IPS-15b (cell line): ENCODE results near the gene SLC9A3.

Experiments used
- H3K27me3 ChIP-seq: one replicate; pipeline ENCODE4 v1.6.1; 2013; ENCODE audit warnings: low read length; ENCODE audit not compliant: control insufficient read depth, insufficient read depth
- H3K36me3 ChIP-seq: one replicate; pipeline ENCODE4 v1.6.1; 2013; ENCODE audit warnings: low read length; ENCODE audit not compliant: control insufficient read depth, insufficient read depth
- H3K4me1 ChIP-seq: one replicate; pipeline ENCODE4 v1.6.1; 2013; ENCODE audit warnings: mild to moderate bottlenecking, low read length; ENCODE audit not compliant: control insufficient read depth, insufficient read depth
- H3K4me3 ChIP-seq: one replicate; pipeline ENCODE4 v1.5.1; 2013; ENCODE audit warnings: low read depth, low read length
- H3K9ac ChIP-seq: one replicate; pipeline ENCODE4 v1.6.1; 2013; ENCODE audit warnings: low read depth, mild to moderate bottlenecking, low read length
- H3K9me3 ChIP-seq: one replicate; pipeline ENCODE4 v1.6.1; 2013; ENCODE audit warnings: mild to moderate bottlenecking, low read length; ENCODE audit not compliant: control insufficient read depth, insufficient read depth

SLC9A3 gene

DNA sequence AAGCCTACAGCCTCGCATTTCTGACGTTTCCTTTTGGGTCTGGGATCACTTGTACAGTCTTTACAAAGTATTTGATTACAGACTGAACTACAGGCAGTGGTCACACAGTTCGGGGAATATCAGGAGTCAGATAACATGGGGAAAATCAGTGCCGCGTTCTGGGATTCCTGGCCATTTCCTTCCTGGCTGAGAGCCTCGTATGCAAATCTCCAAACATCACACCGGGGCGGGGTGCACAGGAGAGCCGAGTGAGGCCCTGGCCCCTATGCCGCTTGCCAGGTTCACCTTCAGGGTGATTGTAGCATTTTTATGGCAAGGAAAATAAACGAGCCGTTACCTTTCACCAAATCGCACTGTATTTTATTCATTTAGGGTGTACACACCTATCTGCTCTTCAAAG is 29.6 kb upstream of the SLC9A3 start:
- Histone ChIP-seq H3K27me3 (peaks cover 7% of the 10 kb centered on the region), H3K9me3 (no peaks in the 10 kb centered on the region), H3K9ac (no peak overlapping the region), H3K4me3 (no peak overlapping the region), H3K36me3 (no peaks in the 10 kb centered on the region), H3K4me1 (no peaks in the 10 kb centered on the region)

DNA sequence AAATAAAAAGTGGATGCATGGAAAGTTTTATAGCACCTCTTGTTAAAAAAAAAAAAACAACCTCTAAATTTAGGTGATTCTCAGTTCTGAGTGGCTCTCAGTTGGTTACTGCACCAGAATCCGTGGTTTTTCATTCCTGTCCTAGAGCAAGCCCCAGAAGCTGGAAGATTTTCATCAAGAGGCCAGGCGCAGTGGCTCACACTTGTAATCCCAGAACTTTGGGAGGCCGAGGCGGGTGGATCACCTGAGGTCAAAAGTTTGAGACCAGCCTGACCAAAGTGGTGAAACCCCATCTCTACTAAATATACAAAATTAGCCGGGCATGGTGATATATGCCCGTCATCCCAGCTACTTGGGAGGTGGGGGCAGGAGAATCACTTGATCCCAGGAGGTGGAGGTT is 27.2 kb upstream of the SLC9A3 start:
- H3K9me3 ChIP-seq, result no peaks in the 10 kb centered on the region
- H3K4me1 ChIP-seq, result no peaks in the 10 kb centered on the region
- H3K4me3 ChIP-seq, result no peak overlapping the region
- peaks cover 9% of the 10 kb centered on the region for H3K27me3 ChIP-seq
- no peak overlapping the region for H3K9ac ChIP-seq
- H3K36me3 ChIP-seq, result no peaks in the 10 kb centered on the region

DNA sequence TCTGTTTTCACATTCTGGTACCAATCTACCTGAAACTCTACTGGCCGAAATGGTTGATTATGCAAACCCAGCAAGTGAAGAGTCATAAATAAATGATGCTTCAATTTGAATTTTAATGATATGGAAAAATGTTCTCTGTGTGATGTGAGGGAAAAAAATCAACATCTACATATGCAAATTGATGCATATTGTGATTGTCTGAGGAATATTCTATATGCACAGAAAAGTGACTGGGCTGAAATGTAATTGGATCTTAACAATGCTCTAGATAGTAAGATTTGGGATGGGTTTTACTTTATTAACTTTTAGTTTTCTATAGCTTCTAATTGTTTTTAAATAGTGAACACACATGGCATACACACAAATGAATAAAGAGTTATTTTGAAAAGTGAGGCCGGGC is 25.0 kb upstream of the SLC9A3 start:
- H3K36me3 ChIP-seq, result no peaks in the 10 kb centered on the region
- H3K4me3 ChIP-seq, result no peak overlapping the region
- no peak overlapping the region for H3K9ac ChIP-seq
- H3K27me3 ChIP-seq, result peaks cover 9% of the 10 kb centered on the region
- H3K4me1 ChIP-seq, result no peaks in the 10 kb centered on the region
- H3K9me3 ChIP-seq, result no peaks in the 10 kb centered on the region

DNA sequence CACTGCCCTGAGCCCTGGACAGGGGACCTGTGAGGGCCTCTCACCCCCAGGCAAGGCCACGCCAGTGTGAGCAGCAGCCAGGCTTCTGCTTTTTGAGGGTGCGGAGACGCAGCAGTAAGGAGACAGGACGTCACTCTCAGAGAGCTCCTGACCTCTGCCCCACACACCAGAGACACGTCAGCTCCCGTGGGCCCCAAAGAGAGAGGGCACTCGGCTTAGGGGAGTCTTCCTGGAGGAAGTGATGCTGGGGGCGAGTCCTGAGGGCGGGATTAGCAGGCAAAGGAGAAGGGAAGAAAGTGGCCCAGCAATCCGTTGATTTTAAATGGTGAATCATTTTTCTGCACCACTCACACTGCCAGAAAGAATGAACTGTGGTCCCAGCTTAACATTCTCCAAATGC is 24.0 kb upstream of the SLC9A3 start:
- H3K4me3 ChIP-seq, result no peak overlapping the region
- no peaks in the 10 kb centered on the region for H3K9me3 ChIP-seq
- H3K4me1 ChIP-seq, result no peaks in the 10 kb centered on the region
- no peak overlapping the region for H3K9ac ChIP-seq
- no peaks in the 10 kb centered on the region for H3K36me3 ChIP-seq
- peaks cover 9% of the 10 kb centered on the region for H3K27me3 ChIP-seq

DNA sequence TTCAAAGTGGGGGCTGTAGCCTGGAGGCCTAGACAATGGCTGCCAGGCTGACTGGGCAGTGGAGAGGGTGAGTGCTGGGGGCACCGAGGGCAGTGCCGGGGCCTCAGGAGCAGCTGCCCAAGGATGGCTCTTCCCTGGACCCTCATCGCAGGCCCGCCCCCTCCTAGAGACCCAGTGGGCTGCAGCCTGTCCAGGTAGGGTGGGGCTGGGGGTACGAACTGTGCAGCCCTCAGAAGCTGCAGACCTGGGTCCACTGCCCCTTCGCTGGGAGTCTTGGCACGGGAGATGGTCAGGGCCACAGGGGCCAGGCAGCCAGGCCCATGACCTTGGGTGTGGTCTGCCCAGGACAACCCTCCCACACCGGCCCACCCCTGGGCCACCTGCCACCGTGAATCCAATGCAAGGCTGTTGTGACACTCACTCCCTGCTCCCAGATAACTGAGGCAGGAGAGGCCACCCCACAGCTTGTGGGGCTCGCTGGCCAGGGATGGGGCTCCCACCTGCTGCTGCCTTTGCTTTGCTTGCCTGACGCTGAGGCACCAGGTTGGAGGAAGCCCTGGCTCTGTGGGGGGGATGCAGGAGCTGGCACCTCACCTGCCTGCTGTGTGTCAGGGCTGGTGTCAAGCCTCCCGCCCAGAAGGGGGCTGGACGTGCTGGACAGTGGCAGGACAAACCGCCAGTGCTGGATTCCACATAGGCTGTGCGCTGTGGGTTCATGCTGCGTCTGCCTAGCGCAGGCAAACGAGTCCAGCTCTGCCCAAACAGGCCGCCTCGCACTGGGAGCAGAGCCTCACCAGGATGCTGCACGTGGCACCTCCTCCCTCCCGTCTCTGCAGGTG is 23.1 kb upstream of the SLC9A3 start:
- Histone ChIP-seq H3K9ac (no peak overlapping the region), H3K27me3 (peaks cover 9% of the 10 kb centered on the region), H3K4me1 (no peaks in the 10 kb centered on the region), H3K4me3 (no peak overlapping the region), H3K9me3 (no peaks in the 10 kb centered on the region), H3K36me3 (no peaks in the 10 kb centered on the region)

DNA sequence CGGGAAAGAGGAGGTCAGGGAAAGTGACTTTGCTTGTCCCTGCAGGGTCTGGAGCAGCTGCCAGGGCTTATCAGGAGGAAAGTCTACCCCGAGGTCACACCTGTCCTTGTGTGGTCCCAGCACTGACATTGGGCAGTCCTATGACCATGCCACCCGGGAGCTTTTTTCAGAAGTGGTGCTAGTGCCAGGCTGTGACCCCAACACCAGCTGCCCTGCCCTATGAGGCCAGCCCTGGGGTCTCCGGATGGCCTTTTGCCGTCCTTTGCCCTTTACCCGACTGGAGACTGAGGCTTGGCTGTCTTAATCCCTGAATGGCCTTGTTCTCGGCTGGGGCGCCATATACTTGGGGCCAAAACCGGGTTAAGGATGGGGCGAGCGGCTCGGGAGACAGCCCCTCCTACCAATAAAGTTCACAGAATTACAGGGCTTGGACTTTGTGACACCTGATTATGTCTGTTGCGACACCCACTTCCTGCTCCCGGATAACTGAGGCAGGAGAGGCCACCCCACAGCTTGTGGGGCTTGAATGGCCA is 22.2 kb upstream of the SLC9A3 start:
- no peak overlapping the region for H3K9ac ChIP-seq
- H3K36me3 ChIP-seq, result no peaks in the 10 kb centered on the region
- no peak overlapping the region for H3K4me3 ChIP-seq
- no peaks in the 10 kb centered on the region for H3K9me3 ChIP-seq
- no peaks in the 10 kb centered on the region for H3K4me1 ChIP-seq
- H3K27me3 ChIP-seq, result peaks cover 9% of the 10 kb centered on the region

DNA sequence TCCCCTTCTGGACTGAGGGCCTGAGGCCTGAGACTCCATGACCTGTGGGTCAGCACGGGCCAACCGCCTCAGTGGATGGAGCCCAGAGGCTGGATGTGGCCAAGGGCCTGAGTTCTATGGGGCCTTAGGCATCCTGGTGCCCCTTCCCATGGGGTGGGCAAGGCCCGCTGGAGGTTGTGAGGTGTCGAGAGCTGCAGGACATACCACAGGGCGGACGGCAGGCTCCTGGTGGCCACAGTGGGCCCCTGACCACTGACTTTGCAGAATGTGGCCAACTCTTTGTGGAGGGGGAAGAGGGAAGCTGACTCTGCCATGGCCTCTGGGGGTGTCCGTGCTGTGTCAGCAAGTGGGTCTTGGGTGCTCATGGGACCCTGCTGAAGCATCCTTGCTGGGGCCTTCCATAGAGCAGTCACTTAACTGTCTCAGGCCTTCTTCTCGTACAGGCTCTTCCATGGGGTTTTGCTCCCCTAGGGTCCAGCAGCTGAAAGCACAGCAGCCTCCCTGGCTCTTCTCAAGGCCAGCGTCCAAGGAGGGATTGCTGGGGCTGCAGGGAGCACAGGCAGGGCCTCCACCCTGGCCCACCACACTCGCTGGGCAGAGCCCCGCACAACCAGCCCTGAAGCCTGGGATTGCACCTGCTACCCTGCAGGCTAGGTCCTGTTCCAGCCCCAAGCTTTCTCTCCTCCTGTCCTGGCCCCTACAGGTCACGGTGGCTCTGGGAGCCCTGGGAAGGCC is 21.6 kb upstream of the SLC9A3 start:
- Histone ChIP-seq H3K4me1 (no peaks in the 10 kb centered on the region), H3K9me3 (no peaks in the 10 kb centered on the region), H3K4me3 (no peak overlapping the region), H3K9ac (no peak overlapping the region), H3K36me3 (no peaks in the 10 kb centered on the region), H3K27me3 (peaks cover 4% of the 10 kb centered on the region)

DNA sequence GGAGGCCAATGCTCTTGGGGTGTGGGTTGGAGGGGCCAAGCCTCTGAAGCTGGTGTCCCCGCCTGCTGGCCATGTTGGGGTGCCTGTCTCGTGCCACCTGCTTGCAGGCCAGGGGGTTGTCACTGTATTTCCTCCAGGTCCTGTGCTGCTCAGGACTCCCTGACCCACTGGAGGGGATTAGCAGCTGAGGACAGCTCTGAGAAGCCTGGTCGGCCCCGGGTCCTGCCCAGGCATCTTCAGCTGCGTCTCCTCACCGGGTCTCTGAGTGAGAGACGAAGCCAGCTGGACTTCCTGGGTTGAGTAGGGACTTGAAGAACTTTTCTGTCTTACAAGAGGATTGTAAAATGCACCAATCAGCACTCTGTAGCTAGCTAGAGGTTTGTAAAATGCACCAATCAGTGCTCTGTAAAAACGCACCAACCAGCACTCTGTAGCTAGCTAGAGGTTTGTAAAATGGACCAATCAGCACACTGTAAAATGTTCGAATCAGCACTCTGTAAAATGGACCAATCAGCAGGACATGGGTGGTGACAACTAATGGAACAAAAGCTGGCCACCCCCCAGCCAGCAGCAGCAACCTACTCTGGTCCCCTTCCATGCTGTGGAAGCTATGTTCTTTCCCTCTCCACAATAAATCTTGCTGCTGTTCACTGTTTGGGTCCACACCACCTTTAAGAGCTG is 20.6 kb upstream of the SLC9A3 start:
- H3K4me3 ChIP-seq, result no peak overlapping the region
- H3K4me1 ChIP-seq, result no peaks in the 10 kb centered on the region
- no peaks in the 10 kb centered on the region for H3K36me3 ChIP-seq
- H3K27me3 ChIP-seq, result peaks cover 2% of the 10 kb centered on the region
- H3K9ac ChIP-seq, result no peak overlapping the region
- no peaks in the 10 kb centered on the region for H3K9me3 ChIP-seq

DNA sequence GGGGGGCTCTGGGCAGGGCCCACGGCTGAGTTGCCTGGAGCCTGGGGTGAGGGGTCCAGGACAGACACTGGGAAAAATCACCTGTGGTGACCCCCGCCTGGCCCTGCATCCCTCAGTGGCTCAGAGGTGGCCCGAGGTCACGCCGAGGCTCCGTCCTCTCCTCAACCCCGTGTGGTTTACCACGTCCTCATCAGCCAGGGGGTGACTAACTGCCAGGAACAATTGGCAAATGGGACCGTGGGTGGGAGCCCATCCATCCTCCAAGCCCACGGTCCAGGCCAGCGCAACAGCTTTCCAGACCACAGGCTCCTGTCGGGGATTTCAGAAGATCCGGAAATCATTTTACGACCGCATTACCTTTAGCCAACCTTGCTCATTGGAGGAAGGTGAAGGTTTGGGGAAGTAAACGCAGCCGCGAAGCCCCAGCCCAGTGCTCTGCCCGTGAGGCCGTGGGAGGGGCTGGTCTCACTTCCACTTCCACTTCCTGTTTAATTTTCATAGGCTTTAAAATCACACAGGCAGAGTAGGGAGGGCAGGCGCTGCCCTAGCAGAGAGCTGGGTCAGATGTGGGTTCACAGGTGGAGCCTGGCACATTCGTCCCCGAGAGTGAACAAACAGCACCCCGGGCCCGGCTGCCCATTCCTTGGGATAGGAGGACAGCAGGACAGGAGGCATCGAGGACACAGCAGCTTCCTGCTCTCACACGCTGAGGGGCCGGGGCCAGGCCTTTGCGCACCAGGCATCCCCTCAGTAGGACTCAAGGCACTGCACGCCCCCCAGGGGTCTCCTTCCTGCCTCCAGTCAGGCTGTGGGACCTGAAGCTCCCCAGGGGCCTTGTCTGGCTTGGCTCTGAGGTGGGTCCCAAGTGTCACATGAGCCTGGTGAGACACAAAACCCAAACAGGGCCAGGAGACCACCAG is 19.8 kb upstream of the SLC9A3 start:
- Histone ChIP-seq H3K36me3 (no peaks in the 10 kb centered on the region), H3K9me3 (no peaks in the 10 kb centered on the region), H3K4me1 (no peaks in the 10 kb centered on the region), H3K27me3 (peaks cover 2% of the 10 kb centered on the region), H3K4me3 (no peak overlapping the region), H3K9ac (no peak overlapping the region)

DNA sequence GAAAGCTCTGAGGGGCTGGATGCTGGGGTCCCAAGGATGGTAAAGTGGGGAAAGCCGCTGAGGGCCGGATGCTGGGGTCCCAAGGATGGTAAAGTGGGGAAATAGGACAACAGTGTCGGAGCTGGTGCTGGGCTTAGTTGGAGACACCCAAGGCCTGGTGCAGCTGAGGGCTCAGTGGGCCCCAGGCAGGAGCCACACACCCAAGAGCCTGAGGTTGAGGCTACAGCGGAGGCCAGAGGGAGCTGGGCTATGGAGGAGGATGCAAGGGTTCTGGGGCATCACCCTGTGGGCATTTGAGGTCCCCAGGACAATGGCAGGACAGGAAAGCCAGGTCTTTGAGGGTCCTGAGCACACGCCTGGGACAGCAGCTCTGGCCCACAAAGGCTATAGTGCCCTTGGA is 19.1 kb upstream of the SLC9A3 start:
- Histone ChIP-seq H3K36me3 (no peaks in the 10 kb centered on the region), H3K9me3 (no peaks in the 10 kb centered on the region), H3K9ac (no peak overlapping the region), H3K4me1 (no peaks in the 10 kb centered on the region), H3K4me3 (no peak overlapping the region), H3K27me3 (peaks cover 2% of the 10 kb centered on the region)
